ENCODE results near the gene RARA.

RARA gene

DNA sequence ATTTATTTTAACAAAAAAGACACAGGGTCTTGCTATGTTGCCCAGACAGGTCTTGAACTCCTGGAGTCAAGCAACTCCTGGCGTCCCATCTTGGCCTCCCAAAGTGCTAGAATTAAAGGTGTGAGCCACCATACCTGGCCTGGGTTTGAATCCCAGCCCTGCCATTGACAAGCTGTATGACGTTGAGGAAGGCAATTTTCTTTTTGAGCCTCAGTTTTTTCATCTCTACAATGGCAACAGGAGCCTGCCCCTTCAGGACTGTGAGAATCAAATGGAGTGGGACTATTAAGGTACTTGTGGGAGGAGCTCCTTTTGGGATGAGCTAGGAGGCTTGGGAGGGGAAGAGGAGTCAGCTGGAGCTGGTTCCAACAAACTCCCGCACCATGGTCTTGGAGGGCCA, 6.2 kb downstream of the RARA start:
- DNase-seq = peak; percentile 4

GRCh38 chr17:40315678-40316570, 6.9 kb downstream of the RARA start:
- peak; percentile 22 for DNase-seq

DNA sequence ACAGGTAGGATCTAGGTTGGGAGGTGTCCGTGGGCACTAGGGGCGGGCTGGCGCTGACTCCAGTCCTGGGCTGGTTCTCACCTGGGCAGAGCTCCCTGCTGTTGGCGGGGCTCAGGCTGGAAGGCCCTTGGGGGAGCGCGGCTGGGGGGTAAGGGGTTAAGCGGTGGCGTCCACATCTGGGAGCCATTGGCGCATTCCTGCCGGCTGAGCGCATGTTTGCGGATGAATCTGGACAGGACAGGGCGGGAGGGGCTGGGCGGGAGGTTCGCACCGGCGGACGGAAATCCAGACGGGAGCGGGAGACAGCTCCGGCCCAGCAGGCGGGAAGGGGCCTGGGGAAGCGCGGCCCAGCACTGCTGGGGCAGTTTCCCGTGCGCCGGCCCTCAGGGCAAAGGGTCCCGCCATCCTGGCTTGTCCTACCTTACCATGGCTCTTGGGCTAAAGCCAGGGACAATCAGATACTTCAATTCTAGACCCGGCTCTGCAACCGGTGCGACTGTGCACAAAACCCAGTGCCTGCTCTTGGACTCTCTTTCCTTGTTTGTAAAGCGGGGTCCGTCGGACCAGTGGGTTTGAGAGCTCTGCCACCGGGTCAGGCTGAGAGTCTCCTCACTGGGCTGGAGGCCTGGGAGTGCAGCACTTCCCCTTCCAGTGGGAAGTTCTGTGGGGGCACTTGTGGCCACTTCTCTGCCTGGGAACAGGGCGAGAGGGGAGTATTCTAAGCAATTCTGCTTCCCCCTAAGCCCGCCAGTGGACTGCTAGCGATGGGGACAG, 7.8 kb downstream of the RARA start:
- peak; percentile 75 for DNase-seq

GRCh38 chr17:40317345-40317873, 8.4 kb downstream of the RARA start:
- DNase-seq = peak; percentile 47

GRCh38 chr17:40317880-40318829, 9.2 kb downstream of the RARA start:
- DNase-seq = peak; percentile 81

GRCh38 chr17:40318830-40319391, 9.9 kb downstream of the RARA start:
- DNase-seq = peak; percentile 31

GRCh38 chr17:40319651-40320540, 10.9 kb downstream of the RARA start:
- no peak for DNase-seq

GRCh38 chr17:40320756-40321523, 12.0 kb downstream of the RARA start:
- peak; percentile 63 for DNase-seq

DNA sequence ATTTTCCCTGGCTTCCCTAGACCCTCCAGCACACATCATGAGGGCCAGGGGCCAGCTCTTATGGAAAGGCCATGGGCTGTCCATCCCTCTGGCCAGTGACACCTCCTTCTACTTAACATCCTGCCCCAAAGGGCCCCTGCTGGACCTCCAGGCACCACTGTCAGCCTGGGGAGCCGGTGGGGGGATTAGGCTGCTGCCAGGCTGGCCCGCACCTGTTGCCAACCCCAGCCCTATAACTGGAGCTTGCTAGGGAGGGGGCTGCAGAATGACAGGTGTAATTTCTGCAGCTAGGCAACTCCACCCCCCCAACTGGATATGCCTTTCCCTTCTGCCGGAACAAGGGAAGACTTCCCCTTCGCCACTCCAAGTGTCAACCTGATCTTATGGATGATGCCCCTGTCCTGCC, 12.5 kb downstream of the RARA start:
- DNase-seq = peak; percentile 53

DNA sequence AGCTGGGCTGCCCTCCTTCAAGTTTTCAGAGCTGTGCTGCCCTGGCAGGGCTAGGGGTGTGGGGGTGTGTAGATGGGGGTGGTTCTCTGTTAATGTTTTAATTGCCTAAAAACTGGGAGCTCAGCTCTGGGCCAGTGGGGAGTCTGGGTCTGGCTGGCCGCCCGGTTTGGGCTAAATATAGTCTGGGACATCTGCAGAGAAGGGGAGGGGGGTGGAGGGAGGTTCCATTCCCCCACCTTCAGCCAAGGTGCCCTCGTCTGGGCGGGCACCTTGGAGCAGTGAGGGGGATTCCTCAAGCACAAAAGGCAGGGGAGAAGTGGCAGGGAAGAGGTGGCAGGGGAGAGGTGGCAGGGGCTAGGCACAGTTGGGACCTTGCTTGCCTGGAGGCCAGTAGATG, 13.0 kb downstream of the RARA start:
- DNase-seq = peak; percentile 24

GRCh38 chr17:40322358-40323315, 13.7 kb downstream of the RARA start:
- peak; percentile 75 for DNase-seq

GRCh38 chr17:40323391-40324381, 14.7 kb downstream of the RARA start:
- DNase-seq = peak; percentile 6

DNA sequence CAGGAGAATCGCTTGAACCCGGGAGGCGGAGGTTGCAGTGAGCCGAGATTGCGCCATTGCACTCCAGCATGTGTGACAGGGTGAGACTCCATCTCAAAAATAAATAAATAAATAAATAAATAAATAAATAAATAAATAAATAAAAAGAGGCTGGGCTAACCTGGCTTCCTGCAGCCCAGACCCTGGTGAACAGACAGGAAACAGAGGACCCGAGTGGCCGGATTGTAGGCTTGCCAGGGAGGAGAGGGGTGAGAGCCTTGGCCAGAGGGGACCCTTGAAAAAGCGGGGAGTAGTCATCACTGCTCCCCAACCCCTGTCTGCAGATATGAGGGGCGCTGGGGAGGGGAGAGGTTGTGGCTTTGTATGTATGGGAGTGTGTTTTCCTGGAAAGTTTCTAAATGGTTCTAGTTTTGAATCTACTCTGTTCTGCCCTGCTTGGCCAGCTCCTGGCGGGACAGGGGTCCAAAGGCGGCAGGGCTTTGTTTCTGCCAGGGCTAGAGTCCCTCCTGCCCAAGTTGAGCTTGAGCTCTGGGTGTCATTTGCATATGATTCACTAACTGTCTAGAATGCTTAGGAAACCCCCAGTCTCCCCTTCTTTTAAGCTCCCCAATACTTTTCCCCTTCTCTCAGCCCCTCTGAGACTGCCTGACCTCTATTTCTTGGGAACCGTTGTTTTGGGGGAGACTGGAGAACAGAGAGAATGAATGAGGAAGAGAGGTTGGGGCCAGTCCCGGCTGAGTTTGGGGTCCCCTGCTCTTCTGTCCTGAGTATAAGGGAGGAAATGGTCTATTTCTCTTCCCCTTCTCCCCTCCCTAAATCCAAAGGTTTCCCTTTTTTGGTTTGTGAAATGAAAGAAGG, 16.4 kb downstream of the RARA start:
- peak; percentile 8 for DNase-seq

DNA sequence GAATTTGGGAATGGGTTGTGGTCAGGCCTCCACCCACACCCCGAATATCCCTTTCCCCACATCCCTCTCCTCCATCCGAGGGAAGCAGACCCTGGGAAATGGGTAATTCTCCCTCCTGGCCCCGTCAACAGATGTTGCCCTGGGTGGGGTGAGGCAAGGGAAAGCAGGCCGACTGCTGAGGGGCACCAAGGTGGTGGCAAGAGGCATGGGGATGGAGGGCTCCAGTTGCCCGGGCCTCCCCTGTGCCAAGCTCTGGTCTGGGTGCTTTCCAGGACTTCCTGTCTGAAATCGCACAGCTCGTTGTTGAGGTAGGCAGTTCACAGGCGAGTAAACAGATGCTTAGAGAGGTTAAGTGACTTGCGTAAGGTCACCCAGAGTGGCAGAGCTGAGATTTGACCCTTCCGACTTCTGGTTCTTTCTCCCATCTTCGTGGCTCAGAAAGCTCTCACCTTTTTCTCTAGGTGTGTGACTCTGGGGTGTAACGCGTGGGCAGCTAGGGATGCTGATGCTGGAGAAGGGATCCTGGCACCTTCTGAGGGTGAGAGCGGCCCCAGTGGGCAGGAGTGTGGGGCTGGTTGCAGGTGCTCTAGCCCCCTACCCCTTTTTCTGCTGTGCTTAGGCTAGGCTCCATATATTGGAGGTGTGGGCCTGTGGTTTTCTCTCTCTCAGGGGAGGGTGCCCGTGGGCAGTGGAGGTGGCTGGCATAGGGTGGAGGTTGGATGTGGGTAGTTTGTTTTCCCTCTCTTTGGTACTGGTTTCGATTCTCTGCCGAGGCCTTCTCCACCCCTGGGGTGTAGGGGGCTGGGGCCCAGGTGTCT, 17.2 kb downstream of the RARA start:
- DNase-seq = no peak

DNA sequence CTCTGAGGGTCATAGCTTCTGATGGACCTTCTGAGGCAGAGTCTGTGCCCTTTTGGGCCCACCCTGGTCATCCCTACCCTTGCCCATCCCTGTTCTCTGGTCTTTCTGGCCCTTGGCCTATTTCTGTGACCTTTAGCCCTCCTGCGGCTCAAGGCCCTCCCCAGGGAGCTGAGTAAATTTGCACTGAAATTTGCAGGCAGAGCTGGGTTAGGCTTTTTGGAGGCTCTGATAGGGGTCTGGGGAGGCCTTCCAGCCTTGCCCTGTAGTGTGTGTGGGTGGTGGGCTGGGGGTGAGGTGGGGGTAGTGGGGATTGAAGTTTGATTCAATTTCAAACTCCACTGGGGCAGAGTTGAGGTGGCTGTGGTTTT, 17.8 kb downstream of the RARA start:
- no peak for DNase-seq

All from right kidney (tissue), 1 donor.